Transverse colon (tissue), 4 donors: ENCODE data around the gene CCDC102B. TPM values are rescaled to one million over a fixed set of nuclear protein-coding genes. Genes with fewer than 3 reads are reported as not detected.
A peak's percentile ranks its signal among the peaks of the same experiment; 100 is the strongest.

Experiments used
- DNase-seq: peaks from one replicate; pipeline ENCODE4 v3.0.0-alpha.2; 2019
- H3K27ac ChIP-seq, 4 donors: fragments of 200-600 bp; sonication (generic); 2 replicates each; pipeline ENCODE4 v1.5.1; 2016 to 2018; ENCODE audit warnings: inconsistent platforms in 4 of 4
- H3K27me3 ChIP-seq: fragments of 200-600 bp; sonication (generic); 2 replicates; pipeline ENCODE4 v1.5.1; 2017; ENCODE audit warnings: inconsistent platforms
- H3K36me3 ChIP-seq, 4 donors: fragments of 200-600 bp; sonication (generic); 2 replicates each; pipeline ENCODE4 v1.5.1; 2017 to 2019; ENCODE audit warnings: inconsistent platforms in 4 of 4
- H3K4me1 ChIP-seq, 4 donors: fragments of 200-600 bp; sonication (generic); 2 replicates each; pipeline ENCODE4 v1.5.1; 2017 to 2020; ENCODE audit warnings: inconsistent platforms in 4 of 4
- H3K4me3 ChIP-seq, 4 donors: fragments of 200-600 bp; sonication (generic); 1 replicate in 1 of 4; 2 replicates in 3 of 4; pipeline versions ENCODE4 v1.5.1 to v1.6.1; 2017 to 2019; ENCODE audit warnings: inconsistent platforms in 4 of 4
- H3K9me3 ChIP-seq, 2 donors: fragments of 200-600 bp; sonication (generic); 2 replicates each; pipeline ENCODE4 v1.5.1; 2017 to 2019; ENCODE audit warnings: inconsistent platforms in 2 of 2
- CTCF ChIP-seq, 5 experiments: fragments of 200-600 bp in 3 of 5; fragments of 450-650 bp in 2 of 5; sonication (generic) in 3 of 5; IDR thresholded peaks; 1 replicate in 2 of 5; 2 replicates in 3 of 5; pipeline ENCODE4 v1.5.1; 2016 to 2017; ENCODE audit warnings: antibody characterized with exemption in 5 of 5, inconsistent platforms in 3 of 5, mild to moderate bottlenecking in 2 of 5, moderate library complexity in 1 of 5
- EP300 ChIP-seq: sonication (generic); formaldehyde crosslinking; IDR thresholded peaks from one replicate; pipeline ENCODE4 v1.6.1; 2017; ENCODE audit warnings: antibody characterized with exemption, low read depth
- POLR2A ChIP-seq: fragments of 450-650 bp; IDR thresholded peaks from one replicate; pipeline ENCODE4 v1.6.1; 2016; ENCODE audit warnings: antibody characterized with exemption, mild to moderate bottlenecking, moderate library complexity
- POLR2AphosphoS5 ChIP-seq, 3 donors: sonication (generic); formaldehyde crosslinking; IDR thresholded peaks; one replicate each; pipeline ENCODE4 v1.6.1; 2016; ENCODE audit warnings: antibody characterized with exemption in 3 of 3
- WGBS, 2 donors: methylation state at CpG; one replicate each; pipeline ENCODE4 v1.1.5; 2018; ENCODE audit warnings: low coverage in 1 of 2; 5-methylcytosine and 5-hydroxymethylcytosine counted together
- in situ Hi-C, 4 donors: fragments of 200-750 bp; cut with MboI; loops; one replicate each; pipeline versions ENCODE4 v1.15.0 to v1.15.1; 2017; ENCODE audit warnings: low sequenced_read_pairs in 3 of 4, low pct_ligation_motif_present in 1 of 4, low pct_unique_long_range_greater_than_20kb in 1 of 4
- intact Hi-C: fragments of 100-400 bp; cut with DNase I; formaldehyde crosslinking; loops from one replicate; pipeline ENCODE4 v1.15.1; 2023; ENCODE audit warnings: low total_unique reads
- total RNA-seq, 4 donors: library from RNA; depleted of rRNA; stranded (reverse); fragments of >200 nt; gene quantifications; one replicate each; pipeline ENCODE4 v1.1.0, GENCODE V29; 2016

CCDC102B gene
- total RNA-seq, 4 donors from 2014 or later = 1.5 to 6.0 (median 4.6) TPM

GRCh38 chr18:68793951-68794350, 3.9 kb upstream of the CCDC102B start:
- Histone ChIP-seq H3K9me3 (no peaks in the 10 kb centered on the region), H3K4me1 (no peaks in the 10 kb centered on the region), H3K27me3 (no peaks in the 10 kb centered on the region), H3K27ac (no peak overlapping the region), H3K36me3 (no peaks in the 10 kb centered on the region), H3K4me3 (no peak overlapping the region)
- no peak for TF ChIP-seq POLR2A
- no peak for TF ChIP-seq CTCF (IDR thresholded peaks at IDR 0.05)
- TF ChIP-seq EP300 = no peak
- no peak for TF ChIP-seq POLR2AphosphoS5 (IDR thresholded peaks at IDR 0.05)
- in situ Hi-C loops (no loop called here), intact Hi-C loops (no loop called here)
- no peak for DNase-seq

DNA sequence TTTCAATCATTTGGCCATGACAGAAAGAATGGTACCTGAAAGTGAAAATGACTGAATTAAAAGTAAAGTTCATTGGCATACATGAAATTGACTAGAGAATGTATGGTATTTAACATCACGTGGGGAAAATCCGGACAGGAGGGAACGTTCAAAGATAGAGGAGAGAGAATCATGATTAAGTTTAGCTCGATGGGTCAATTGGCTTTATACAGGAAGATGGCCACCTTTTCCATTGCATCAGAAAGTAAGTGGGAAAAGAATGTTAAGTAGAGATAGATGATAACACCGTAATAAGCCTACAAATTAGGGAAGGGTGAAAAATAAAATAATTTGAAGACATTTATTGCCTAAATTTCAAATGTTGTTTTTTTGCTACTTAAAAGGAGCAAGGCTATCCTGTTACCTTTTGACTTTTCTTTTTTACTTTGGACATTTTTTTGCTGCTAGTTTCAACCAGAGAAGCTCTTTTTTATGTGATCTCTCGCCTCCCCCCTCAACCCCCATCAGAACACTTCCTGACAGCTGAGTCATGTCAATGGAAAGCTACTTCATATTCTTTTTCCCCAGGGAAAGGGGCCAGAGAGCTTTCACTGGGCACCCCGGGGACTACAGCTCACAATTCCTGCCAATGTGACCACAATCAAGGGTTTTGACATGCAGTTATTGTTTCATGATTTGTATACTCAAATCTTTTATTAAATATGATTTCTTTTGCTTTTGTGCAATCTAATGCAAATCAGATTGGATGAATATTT, 767 bp upstream of the CCDC102B start:
- H3K36me3 ChIP-seq = no peaks in the 10 kb centered on the region
- no peak overlapping the region for H3K4me3 ChIP-seq
- H3K4me1 ChIP-seq = no peaks in the 10 kb centered on the region
- in situ Hi-C loops = no loop called here
- WGBS, 2 donors = 63 to 65% methylated on average over 7 of the region's 7 CpGs
- TF ChIP-seq EP300 (no peak), POLR2A (no peak), CTCF (IDR thresholded peaks at IDR 0.05) (no peak), POLR2AphosphoS5 (IDR thresholded peaks at IDR 0.05) (no peak)
- intact Hi-C loops = no loop called here
- no peaks in the 10 kb centered on the region for H3K27me3 ChIP-seq
- H3K9me3 ChIP-seq = no peaks in the 10 kb centered on the region
- H3K27ac ChIP-seq = peak overlapping the region in 3 of 4 donors; percentile 21 to 40 (median 34)
- DNase-seq = no peak

DNA sequence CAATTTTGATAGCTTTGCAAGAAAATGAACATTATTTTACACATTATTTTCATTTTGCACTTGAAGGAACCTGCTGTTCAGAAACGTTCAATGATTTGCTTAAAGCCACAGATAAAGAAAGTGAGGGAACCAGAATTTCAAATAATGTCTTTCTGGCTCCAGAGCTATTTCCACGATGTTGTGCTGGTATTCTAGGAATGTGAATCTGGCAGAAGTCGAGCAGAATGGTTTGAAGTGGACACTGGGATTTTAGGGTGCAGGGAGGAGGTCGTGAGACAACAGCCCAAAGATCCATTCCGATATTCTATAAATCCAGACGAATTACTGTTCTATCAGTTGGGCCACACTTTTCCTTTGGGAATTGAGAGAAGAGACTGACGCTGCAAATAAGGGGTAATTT, 2.2 kb downstream of the CCDC102B start:
- no peak for TF ChIP-seq EP300
- TF ChIP-seq POLR2AphosphoS5 (IDR thresholded peaks at IDR 0.05) = no peak
- no peak for TF ChIP-seq POLR2A
- no peak for TF ChIP-seq CTCF (IDR thresholded peaks at IDR 0.05)
- Histone ChIP-seq H3K36me3 (no peaks in the 10 kb centered on the region), H3K9me3 (no peaks in the 10 kb centered on the region), H3K4me1 (no peaks in the 10 kb centered on the region), H3K4me3 (no peak overlapping the region), H3K27ac (peak overlapping the region in 1 of 4 donors; percentile 10), H3K27me3 (no peaks in the 10 kb centered on the region)
- intact Hi-C loops = no loop called here
- 53 to 61% methylated on average over 5 to 7 of the region's 7 CpGs for WGBS, 2 donors
- no peak for DNase-seq
- in situ Hi-C loops = no loop called here

- Histone ChIP-seq H3K36me3 (no peaks in the 10 kb centered on the region), H3K27me3 (no peaks in the 10 kb centered on the region), H3K27ac (peak overlapping the region in 3 of 4 donors; percentile 30 to 51 (median 38)), H3K4me3 (no peak overlapping the region), H3K4me1 (no peaks in the 10 kb centered on the region), H3K9me3 (no peaks in the 10 kb centered on the region)
- intact Hi-C loops (no loop called here), in situ Hi-C loops (no loop called here)
- TF ChIP-seq EP300 (no peak), CTCF (IDR thresholded peaks at IDR 0.05) (no peak), POLR2A (no peak), POLR2AphosphoS5 (IDR thresholded peaks at IDR 0.05) (peak in 1 of 3 donors; percentile 58)
- peak; percentile 39 for DNase-seq
- 57 to 59% methylated on average over 3 of the region's 3 CpGs for WGBS, 2 donors
These were observed 5.5 kb downstream of the CCDC102B start for GRCh38 chr18:68803356-68803755.
